Breast epithelium (tissue), 3 donors: Measurements from ENCODE around the gene NEK1.

Experiments
- POLR2AphosphoS5 ChIP-seq, 3 donors: sonication (generic); formaldehyde crosslinking; IDR thresholded peaks; one replicate each; pipeline ENCODE4 v1.6.1; 2017; ENCODE audit warnings: antibody characterized with exemption in 3 of 3
- TF ChIP-seq, protein P1 (sequence below), 3 donors: fragments of 450-650 bp; IDR thresholded peaks; one replicate each; pipeline ENCODE4 v1.5.1; 2016 to 2017; ENCODE audit warnings: antibody characterized with exemption in 3 of 3, mild to moderate bottlenecking in 3 of 3, moderate library complexity in 3 of 3

- TF ChIP-seq POLR2AphosphoS5 (IDR thresholded peaks at IDR 0.05), result no peak
- TF ChIP-seq, protein P1, sequence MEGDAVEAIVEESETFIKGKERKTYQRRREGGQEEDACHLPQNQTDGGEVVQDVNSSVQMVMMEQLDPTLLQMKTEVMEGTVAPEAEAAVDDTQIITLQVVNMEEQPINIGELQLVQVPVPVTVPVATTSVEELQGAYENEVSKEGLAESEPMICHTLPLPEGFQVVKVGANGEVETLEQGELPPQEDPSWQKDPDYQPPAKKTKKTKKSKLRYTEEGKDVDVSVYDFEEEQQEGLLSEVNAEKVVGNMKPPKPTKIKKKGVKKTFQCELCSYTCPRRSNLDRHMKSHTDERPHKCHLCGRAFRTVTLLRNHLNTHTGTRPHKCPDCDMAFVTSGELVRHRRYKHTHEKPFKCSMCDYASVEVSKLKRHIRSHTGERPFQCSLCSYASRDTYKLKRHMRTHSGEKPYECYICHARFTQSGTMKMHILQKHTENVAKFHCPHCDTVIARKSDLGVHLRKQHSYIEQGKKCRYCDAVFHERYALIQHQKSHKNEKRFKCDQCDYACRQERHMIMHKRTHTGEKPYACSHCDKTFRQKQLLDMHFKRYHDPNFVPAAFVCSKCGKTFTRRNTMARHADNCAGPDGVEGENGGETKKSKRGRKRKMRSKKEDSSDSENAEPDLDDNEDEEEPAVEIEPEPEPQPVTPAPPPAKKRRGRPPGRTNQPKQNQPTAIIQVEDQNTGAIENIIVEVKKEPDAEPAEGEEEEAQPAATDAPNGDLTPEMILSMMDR (IDR thresholded peaks at IDR 0.05), result no peak
These were observed 200.3 kb downstream of the NEK1 start for GRCh38 chr4:169412046-169412445.
